NCI-H345 treated with DMSO at 0.1 percent for 48 hours (cell line): ENCODE results near the gene ARL14EP.

Experiments used
- DNase-seq: peaks from one replicate; lab custom pipeline; 2025; ENCODE audit not compliant: unreplicated experiment; lab: John Stamatoyannopoulos, UW

ARL14EP gene

DNA sequence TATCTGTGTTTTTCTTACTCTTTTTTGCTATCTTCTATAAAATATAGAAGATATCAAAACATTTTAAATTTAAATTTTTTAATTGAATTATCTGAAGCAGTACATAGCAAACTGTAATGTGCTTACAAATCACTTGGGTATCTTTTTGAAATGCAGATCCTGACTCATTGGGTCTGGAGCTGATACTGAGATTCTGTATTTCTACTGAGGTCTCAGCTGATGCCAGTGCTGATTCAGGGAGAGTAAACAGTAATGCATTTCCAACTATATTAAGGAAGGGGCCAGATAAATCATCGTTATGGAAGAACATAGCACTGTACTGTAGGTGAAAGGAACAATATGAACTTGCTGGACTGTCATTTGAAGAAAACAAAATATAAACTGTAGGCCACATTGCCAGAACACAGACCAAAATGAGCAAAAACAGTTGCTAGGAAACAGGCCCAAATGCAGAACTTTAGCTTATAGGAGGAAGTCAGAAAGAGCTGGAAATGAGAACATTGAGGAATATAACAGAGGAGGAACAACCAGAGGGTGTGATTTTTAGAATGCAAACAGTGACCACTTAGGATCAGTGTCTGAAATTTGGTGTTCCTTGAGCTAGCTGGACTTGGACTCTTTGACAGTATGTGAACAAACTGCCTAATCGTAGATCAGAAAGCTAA lies 3.3 kb downstream of the ARL14EP start:
- DNase-seq, result no peak

GRCh38 chr11:30326906-30327305 lies 4.0 kb downstream of the ARL14EP start:
- DNase-seq, result no peak

- no peak for DNase-seq
Measured at GRCh38 chr11:30328681-30329080, 5.8 kb downstream of the ARL14EP start.

DNA sequence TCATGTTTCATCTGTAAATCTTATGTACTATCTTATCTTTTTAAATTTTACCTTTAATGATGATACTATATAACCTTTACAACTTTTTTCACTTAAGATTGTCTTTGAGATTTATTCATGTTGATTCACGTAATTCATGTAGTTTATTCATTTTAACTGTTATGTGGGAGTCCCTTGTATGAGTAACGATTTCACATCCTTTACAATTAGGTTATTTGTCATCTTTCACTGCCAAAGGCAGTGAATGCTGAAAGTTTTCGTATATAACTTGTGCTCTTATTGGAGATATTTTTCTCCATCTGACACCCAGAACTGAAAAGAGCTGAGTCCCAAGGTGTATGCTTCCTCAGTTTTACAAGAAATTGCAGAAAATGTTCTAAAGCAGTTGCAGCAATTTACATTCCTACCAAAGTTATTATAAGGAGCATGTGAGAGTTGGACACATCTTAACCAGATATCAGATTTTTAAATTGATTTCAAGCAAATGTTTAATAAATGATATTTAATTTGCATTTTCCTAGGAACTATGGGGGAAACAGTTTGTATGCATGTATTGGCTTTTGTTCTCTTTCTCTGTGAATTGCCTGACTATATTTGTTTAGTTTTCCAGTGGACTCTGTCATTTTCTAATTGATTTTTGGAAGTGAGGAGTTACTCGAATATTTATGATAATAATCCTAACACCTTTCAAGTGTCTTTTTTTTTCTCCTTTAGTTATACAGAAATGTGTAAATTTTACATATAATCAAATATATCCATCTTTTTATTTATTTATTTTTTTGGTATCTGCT lies 6.4 kb downstream of the ARL14EP start:
- DNase-seq, result no peak

DNA sequence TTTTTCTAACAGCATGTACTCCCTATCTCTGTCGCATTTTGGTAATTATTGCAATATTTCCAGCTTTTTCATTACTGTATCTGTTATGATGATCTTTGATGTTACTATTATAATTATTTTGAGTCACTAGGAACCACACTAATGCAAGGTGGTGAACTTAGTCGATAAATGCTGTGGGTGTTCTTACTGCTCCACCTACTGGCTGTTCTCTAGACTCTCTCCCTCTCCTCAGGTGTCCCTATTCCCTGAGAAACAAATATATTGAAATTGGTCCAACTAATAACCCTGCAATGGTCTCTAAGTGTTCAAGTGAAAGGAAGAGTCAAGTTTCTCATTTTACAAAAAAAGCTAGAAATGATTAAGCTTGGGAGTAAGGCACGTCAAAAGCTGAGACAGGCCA lies 10.5 kb downstream of the ARL14EP start:
- DNase-seq, result no peak

DNA sequence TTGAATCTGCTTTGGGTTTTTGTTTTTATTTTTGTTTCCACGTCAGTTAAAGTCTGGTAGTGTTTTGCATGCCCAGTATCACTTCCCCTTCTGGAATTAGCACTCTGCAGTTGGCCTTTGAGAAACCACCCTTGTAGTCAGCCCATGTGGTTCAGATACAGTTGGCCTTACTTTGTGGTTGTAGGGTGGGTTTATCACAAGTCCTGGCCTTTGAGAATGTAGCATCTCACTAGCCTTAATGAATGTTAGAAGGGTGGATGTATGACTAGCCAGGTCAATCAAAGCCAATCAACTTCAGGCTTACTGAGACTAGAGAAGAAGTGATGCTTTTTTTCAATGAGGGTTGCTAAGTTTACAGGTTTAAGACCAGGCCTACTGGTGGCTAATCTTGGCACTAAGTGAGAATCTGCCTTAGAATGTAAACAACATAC lies 19.8 kb downstream of the ARL14EP start:
- DNase-seq, result no peak

GRCh38 chr11:30344085-30344484 lies 21.2 kb downstream of the ARL14EP start:
- DNase-seq, result no peak

- no peak for DNase-seq
Measured at GRCh38 chr11:30345644-30346043, 22.7 kb downstream of the ARL14EP start.

DNA sequence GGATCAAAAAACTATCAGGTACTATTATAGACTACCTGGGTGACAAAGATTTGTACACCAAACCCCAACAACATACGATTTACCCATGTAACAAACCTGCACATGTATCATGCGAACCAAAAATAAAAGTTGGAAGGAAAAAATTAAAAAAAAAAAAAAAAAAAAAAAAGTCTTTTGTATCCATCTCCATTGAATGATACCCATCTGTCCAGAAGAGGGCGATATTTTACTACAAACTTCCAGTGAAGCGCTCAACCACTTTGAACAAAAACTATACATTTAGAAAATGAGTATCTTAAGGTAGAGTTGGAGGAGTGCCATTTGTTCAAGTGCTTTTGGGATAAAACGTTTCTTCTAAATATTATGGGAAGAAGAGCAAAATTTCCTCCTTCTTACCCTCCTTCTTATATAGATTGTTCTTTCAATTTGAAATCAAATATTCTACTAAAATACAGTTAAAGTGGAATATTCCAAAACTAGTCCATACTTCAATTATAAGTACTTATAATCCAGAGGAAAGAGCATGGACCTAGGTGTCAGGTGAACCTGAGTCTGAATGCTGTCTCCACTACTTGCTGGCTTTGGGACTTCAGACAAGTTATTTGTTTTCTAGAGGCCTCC lies 23.3 kb downstream of the ARL14EP start:
- peak; percentile 25 for DNase-seq

DNA sequence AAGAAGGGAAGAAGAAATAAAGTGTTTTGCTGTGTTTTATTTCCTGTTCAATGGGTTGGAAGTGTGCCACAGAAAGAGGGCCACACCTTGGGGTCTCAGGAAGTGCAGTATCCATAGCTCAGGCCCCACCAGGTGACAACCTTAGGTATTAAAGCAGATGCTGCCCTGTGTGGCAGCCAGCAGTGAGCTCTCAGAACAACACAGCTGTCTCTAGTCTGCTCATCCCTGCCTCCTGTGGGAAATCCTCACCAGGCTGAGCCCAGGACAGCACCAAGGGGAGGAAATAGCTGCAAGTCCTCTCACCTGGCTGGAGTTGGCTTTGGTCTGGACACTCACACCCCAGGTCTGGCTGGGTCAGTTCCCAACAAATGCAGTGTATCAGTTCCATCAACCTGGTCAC lies 25.1 kb downstream of the ARL14EP start:
- no peak for DNase-seq

GRCh38 chr11:30349885-30350284 lies 27.0 kb downstream of the ARL14EP start:
- no peak for DNase-seq

GRCh38 chr11:30350384-30350783 lies 27.5 kb downstream of the ARL14EP start:
- DNase-seq, result no peak

DNA sequence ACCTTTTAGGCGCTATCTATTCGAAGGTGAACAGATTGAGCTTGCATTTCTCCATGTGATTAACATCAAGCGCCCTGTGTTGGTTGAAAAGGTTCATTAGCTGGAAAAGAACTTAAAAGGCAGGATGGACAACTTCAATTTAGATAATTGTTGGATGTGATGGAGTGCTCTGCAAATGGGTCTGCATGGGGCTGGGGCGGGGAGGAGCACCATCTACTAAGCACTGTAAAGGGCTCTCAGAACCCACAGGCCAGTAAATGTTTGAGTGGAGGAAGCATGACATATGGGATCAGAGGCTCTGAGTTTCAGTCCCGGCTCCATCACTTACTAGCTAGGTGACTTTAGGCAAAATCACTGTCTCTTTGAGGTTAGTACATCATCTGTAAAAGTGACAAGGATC lies 28.2 kb downstream of the ARL14EP start:
- no peak for DNase-seq

GRCh38 chr11:30356391-30356790 lies 33.5 kb downstream of the ARL14EP start:
- DNase-seq, result no peak

GRCh38 chr11:30357872-30358271 lies 35.0 kb downstream of the ARL14EP start:
- no peak for DNase-seq

- no peak for DNase-seq
Measured at GRCh38 chr11:30358536-30358935, 35.6 kb downstream of the ARL14EP start.

- no peak for DNase-seq
Measured at GRCh38 chr11:30360741-30361140, 37.8 kb downstream of the ARL14EP start.

DNA sequence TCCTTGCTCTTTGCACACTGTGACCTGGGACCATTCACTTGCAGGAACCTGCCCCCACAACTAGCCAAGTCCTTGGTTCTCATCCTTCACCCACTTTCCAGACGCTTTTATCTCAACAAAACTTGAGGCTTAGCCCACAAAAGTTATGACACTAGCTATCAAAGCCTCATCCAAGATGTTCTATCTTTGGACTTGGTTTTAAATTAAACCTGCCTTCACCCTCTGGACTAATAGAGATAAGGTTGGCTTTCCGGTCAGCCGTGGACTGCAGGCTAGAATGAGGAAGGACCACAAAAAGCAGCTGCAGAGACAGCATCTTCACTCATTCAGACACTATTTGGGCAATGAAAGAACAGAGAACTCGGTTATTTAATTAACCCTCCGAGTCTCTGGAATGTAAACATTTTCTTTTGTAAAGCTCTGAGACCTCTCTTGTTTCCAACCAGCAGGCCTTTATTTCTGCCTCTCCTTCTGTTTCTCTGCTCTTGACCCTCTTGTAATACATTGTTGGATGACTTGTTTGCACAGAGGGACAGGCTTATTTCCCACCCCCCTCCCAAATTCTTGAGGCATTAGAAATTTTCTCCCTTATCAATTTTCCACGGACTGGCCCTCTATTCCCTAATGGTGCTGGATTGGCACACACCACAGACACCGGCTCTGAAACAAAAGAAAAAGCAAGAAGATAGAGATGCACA lies 41.4 kb downstream of the ARL14EP start:
- no peak for DNase-seq

DNA sequence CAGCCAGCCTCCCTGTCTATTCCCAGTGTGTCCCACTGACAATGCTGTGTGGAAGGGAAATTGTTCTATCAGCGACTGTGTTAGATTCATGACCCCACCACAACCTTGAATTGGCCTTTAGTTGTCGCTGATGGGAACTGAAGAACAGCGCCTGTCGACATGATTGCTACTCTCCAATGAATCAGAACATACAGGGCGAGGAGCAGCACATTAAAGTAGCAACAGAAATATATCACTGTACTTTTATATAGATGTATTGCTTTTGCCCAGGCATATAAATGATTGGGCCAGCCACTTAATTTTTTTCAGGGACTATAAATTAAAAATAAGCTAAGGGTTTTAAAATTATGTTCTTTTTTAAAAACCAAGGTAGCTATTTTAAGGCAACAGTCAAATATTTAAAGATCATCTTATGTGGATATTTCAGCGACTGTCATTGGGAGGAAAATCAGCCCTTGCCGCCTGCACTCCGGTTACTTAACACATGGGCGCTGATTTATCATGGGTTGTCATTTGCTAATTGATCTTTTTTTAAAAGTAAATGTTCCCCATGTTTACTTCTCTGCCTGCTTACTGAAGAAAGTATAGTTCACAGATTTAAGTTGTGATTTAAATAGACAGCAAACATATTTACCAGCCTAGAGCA lies 42.1 kb downstream of the ARL14EP start:
- DNase-seq, result no peak

GRCh38 chr11:30365793-30366517 lies 43.1 kb downstream of the ARL14EP start:
- no peak for DNase-seq
